HepG2 (cell line): Measurements from ENCODE around the gene USP40. TPM values are rescaled to one million over a fixed set of nuclear protein-coding genes. Genes with fewer than 3 reads are reported as not detected.
A peak's percentile ranks its signal among the peaks of the same experiment; 100 is the strongest.

ENCODE experiments used
- AGO1 ChIP-seq: fragments of 200-400 bp; formaldehyde crosslinking; IDR thresholded peaks from 2 replicates; pipeline ENCODE4 v1.6.1; 2017; ENCODE audit warnings: mild to moderate bottlenecking, low read depth, low read length, moderate library complexity; ENCODE audit not compliant: poor library complexity, severe bottlenecking
- AHDC1 ChIP-seq: sonication (generic); formaldehyde crosslinking; IDR thresholded peaks from 2 replicates; pipeline ENCODE4 v1.5.1; 2020; ENCODE audit warnings: mild to moderate bottlenecking, missing genetic modification reagents, borderline replicate concordance
- HMGXB3 ChIP-seq: sonication (generic); formaldehyde crosslinking; IDR thresholded peaks from 2 replicates; pipeline ENCODE4 v1.4.0; 2020; ENCODE audit warnings: missing genetic modification reagents, borderline replicate concordance
- IRX3 ChIP-seq: sonication (generic); formaldehyde crosslinking; IDR thresholded peaks from 2 replicates; pipeline ENCODE4 v1.8.1; 2023; ENCODE audit warnings: mild to moderate bottlenecking, low read depth, missing genetic modification reagents, borderline replicate concordance
- NFE2L2 ChIP-seq: fragments of 150-350 bp; IDR thresholded peaks from 2 replicates; pipeline ENCODE4 v1.6.1; 2014; ENCODE audit warnings: low read length
- POLR2AphosphoS2 ChIP-seq: IDR thresholded peaks from 2 replicates; pipeline ENCODE4 v1.6.1; 2011; ENCODE audit warnings: low read depth, low read length, improper control_type of control experiment
- ZBTB40 ChIP-seq, 2 experiments: fragments of 450-650 bp in 1 of 2; sonication (generic) in 1 of 2; formaldehyde crosslinking in 1 of 2; IDR thresholded peaks; 2 replicates each; pipeline versions ENCODE4 v1.6.1 to v1.8.0; 2016 to 2022; ENCODE audit warnings: antibody characterized with exemption in 1 of 2, mild to moderate bottlenecking in 1 of 2, missing genetic modification reagents in 1 of 2
- polyA plus RNA-seq, 8 experiments: library from polyadenylated mRNA; depleted of rRNA in 3 of 8; stranded (reverse) in 7 of 8; unstranded in 1 of 8; fragments of >200 nt; fragmentation: Illumina TruSeq in 4 of 8; extraction: Trizol in 4 of 8; gene quantifications; 2 replicates each; pipeline versions ENCODE4 v1.2.1 to v1.2.3, GENCODE V29; 2011 to 2016; ENCODE audit warnings: low read depth in 4 of 8, missing spikeins in 1 of 8, mixed read lengths in 1 of 8; ENCODE audit not compliant: insufficient read depth in 1 of 8
- total RNA-seq, 5 experiments: library from RNA; depleted of rRNA; stranded (reverse); fragments of >200 nt; fragmentation: Illumina TruSeq; extraction: Trizol; gene quantifications; 2 replicates each; pipeline ENCODE4 v1.2.3, GENCODE V29; 2016; ENCODE audit warnings: low read depth in 1 of 5

USP40 gene
- total and polyA plus RNA-seq, 2 of the 13 experiments (the other 11 are each of a cell fraction or from before 2014, with no cell fraction given) = 41.0 to 46.3 TPM

GRCh38 chr2:233566141-233566956 lies at the start of gene USP40 (continued):
- TF ChIP-seq HMGXB3 (peak; percentile 79; the same call in 1 of the 2 replicates), AGO1 (peak; percentile 54), POLR2AphosphoS2 (no peak), ZBTB40 (IDR thresholded peaks at IDR 0.05) (no peak), ZBTB40 (CRISPR knock-in tag; IDR thresholded peaks at IDR 0.05) (peak; percentile 87), IRX3 (no peak), NFE2L2 (no peak; the same call in 1 of the 2 replicates), AHDC1 (CRISPR knock-in tag) (0 out of 2 replicates have a peak, but pooled peaks have one; percentile 54)
